ENCODE measurements around the gene LARP1. TPM values are rescaled to one million over a fixed set of nuclear protein-coding genes. Genes with fewer than 3 reads are reported as not detected.
"Not testable (repeated sequence)": the region's sequence is repeated elsewhere in the genome, so short reads cannot be mapped to it uniquely, and the experiment has no call there.

LARP1 gene
- total and polyA plus RNA-seq, 4 donors = 15.4 to 142 (median 74.5) TPM

DNA sequence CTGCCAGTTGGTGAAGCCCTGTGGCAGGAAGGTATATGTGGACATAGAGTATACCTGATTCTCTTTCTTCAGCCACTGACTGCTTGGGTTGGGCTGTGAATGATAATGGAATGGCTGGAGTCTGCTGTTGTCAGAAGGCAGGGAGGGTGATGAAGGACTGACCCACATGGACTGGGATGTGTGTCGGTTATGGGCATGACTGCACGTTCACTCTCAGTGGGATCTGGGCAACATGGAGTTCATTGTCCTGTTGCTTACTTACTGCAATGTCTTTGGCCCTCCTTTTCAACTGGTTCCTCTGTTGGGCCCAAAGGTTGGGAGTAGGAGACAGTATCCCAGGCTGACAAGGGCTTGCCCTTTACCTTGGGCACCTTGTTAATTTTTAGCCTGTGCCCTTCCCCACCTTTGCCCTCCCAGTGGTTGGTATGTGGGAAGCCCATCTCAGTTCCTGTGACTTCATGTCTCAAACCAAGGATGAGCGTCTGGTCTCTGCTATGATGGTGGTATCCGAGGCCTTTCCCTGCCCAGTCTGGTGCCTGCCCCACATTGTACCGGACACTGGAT lies 60.6 kb downstream of the LARP1 start:
- peaks cover 2 to 13% of the 10 kb centered on the region in 2 donors for H3K36me3 ChIP-seq (ENCODE audit: control insufficient read depth in 1 of 2, insufficient read depth in 2 of 2, low read length in 1 of 2)
- no peak overlapping the region for H3K27ac ChIP-seq (ENCODE audit: low read depth in 1 of 2, low read length in 2 of 2)
- ATAC-seq (ENCODE audit: low FRiP score) = no peak
- DNase-seq = no peak
- H3K9me3 ChIP-seq (ENCODE audit: control insufficient read depth, low read length) = no peaks in the 10 kb centered on the region
- no peak overlapping the region for H3K4me3 ChIP-seq (ENCODE audit: low read length in 2 of 2)
- H3K27me3 ChIP-seq (ENCODE audit: control insufficient read depth in 1 of 2, insufficient read depth in 2 of 2, low read length in 1 of 2) = no peaks in the 10 kb centered on the region
- intact Hi-C loops (cut with DNase I) = no loop called here
- 72 to 74% methylated on average over 5 of the region's 5 CpGs for WGBS, 2 donors
- H3K4me1 ChIP-seq (ENCODE audit: control insufficient read depth in 1 of 2, insufficient read depth in 2 of 2, low read length in 2 of 2) = no peaks in the 10 kb centered on the region

DNA sequence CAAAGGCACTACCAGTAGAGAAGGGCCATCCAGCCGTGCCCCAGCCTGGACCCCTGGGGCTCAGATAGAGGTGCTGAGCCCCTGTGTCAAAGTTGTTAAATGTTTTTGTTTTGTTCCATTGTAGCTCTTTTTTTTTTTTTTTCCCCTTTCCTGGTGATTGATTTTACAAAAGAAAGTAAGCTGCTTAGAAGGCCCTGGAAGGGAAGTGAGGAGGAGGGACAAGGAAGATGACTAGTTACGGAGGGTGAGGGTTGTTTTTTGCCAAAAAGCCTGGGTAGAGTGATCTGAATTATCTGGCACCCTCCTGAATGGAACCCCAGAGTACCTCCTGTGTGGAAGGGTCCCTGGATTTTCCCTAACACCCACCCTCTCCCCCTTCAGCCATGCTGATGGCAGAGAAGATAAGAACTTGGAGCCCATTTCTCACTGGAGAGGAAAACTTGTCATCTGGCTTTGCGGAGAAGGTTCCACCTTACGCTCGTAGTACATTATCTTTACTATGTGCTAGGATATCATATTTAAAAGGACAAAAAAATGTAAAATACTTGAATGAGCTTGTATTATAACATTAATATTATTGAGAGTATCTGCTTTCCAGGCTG lies 61.8 kb downstream of the LARP1 start:
- no peaks in the 10 kb centered on the region for H3K9me3 ChIP-seq (ENCODE audit: control insufficient read depth, low read length)
- no peak for DNase-seq
- H3K27me3 ChIP-seq (ENCODE audit: control insufficient read depth in 1 of 2, insufficient read depth in 2 of 2, low read length in 1 of 2) = no peaks in the 10 kb centered on the region
- H3K4me1 ChIP-seq (ENCODE audit: control insufficient read depth in 1 of 2, insufficient read depth in 2 of 2, low read length in 2 of 2) = no peaks in the 10 kb centered on the region
- 70 to 76% methylated on average over 5 of the region's 5 CpGs for WGBS, 2 donors
- H3K36me3 ChIP-seq (ENCODE audit: control insufficient read depth in 1 of 2, insufficient read depth in 2 of 2, low read length in 1 of 2) = peaks cover 0 to 12% of the 10 kb centered on the region in 2 donors
- no peak overlapping the region for H3K27ac ChIP-seq (ENCODE audit: low read depth in 1 of 2, low read length in 2 of 2)
- ATAC-seq (ENCODE audit: low FRiP score) = no peak
- H3K4me3 ChIP-seq (ENCODE audit: low read length in 2 of 2) = no peak overlapping the region
- intact Hi-C loops (cut with DNase I) = no loop called here

DNA sequence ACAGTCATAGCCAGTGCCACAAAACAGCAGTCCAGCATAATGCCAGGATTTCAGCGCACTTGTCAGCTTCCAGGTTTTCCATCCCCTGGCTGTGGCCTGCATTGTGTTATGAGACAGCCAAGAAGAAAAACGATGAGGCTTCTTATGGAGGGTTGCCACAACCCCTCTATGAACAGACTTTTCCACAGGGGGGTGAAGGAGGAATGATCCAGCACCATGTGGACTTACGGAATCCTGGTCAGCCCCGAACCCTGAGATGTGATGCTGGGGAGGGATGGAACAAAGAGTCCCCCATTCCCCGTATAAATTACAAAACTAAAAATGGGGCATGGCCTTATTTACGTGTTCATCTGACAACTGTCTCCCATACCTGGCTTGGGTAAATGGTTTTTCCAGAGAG lies 62.6 kb downstream of the LARP1 start:
- H3K36me3 ChIP-seq (ENCODE audit: control insufficient read depth in 1 of 2, insufficient read depth in 2 of 2, low read length in 1 of 2) = peaks cover 0 to 12% of the 10 kb centered on the region in 2 donors
- H3K4me1 ChIP-seq (ENCODE audit: control insufficient read depth in 1 of 2, insufficient read depth in 2 of 2, low read length in 2 of 2) = no peaks in the 10 kb centered on the region
- H3K27me3 ChIP-seq (ENCODE audit: control insufficient read depth in 1 of 2, insufficient read depth in 2 of 2, low read length in 1 of 2) = no peaks in the 10 kb centered on the region
- intact Hi-C loops (cut with DNase I) = no loop called here
- no peak overlapping the region for H3K27ac ChIP-seq (ENCODE audit: low read depth in 1 of 2, low read length in 2 of 2)
- no peak for DNase-seq
- no peak overlapping the region for H3K4me3 ChIP-seq (ENCODE audit: low read length in 2 of 2)
- H3K9me3 ChIP-seq (ENCODE audit: control insufficient read depth, low read length) = no peaks in the 10 kb centered on the region
- ATAC-seq (ENCODE audit: low FRiP score) = no peak
- 75 to 76% methylated on average over 6 of the region's 6 CpGs for WGBS, 2 donors

DNA sequence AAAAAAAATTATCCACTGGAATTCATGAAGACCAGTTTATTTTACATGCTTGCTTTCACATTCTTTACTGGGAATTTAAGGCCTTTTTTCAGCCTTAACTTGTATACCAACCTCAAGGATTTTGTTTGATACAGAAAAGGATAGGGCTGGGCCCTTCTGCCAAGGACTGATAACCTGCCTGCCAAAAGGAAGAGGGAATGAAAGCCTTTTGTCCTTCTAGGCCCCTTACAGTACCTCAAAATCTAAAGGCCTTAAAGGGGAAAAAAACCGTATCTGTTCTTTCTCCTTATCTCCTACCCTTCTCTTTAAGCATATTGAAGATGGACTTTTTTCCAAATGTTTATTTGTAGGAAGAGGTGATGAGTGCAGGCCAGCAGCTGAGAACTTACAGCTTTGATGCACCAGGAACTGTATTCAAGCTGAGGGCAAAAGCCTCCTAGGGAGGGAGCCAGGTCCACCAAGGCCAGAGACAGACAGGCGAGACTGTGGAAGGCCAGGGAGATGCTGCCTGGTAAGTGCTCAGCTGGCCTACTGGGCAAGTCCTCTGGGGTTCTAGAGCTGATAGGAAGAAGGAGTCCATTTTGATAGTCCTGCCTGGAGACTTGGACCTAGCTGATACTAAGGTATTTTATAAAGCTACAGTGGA lies 63.4 kb downstream of the LARP1 start:
- H3K27me3 ChIP-seq (ENCODE audit: control insufficient read depth in 1 of 2, insufficient read depth in 2 of 2, low read length in 1 of 2) = no peaks in the 10 kb centered on the region
- intact Hi-C loops (cut with DNase I) = no loop called here
- peak overlapping the region in 1 of 2 donors; percentile 30 for H3K27ac ChIP-seq (ENCODE audit: low read depth in 1 of 2, low read length in 2 of 2)
- WGBS, 2 donors = 67 to 70% methylated on average over 2 of the region's 2 CpGs
- peaks cover 0 to 12% of the 10 kb centered on the region in 2 donors for H3K36me3 ChIP-seq (ENCODE audit: control insufficient read depth in 1 of 2, insufficient read depth in 2 of 2, low read length in 1 of 2)
- H3K4me3 ChIP-seq (ENCODE audit: low read length in 2 of 2) = no peak overlapping the region
- ATAC-seq (ENCODE audit: low FRiP score) = no peak
- no peaks in the 10 kb centered on the region for H3K4me1 ChIP-seq (ENCODE audit: control insufficient read depth in 1 of 2, insufficient read depth in 2 of 2, low read length in 2 of 2)
- H3K9me3 ChIP-seq (ENCODE audit: control insufficient read depth, low read length) = no peaks in the 10 kb centered on the region
- DNase-seq = no peak

DNA sequence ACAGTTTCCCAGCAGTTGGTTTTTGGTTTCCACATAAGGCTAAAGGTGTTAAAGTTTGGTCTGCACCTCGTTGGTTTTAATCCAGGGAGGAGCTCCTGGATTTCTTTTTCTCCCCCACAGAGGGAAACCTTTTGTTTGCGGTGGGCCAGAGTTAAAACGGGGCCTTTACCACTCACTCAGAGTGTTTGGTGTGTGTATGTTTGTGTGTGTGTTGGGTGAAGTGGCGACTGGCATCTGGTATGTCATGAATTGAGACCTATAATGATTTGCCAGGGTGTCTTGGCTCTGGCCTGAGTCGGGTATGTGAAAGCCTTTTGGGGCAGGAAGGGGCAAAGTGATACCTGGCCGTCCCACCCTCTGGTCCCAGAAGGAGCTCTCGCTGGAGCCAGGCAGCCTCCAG lies 64.4 kb downstream of the LARP1 start:
- Histone ChIP-seq H3K4me1 (ENCODE audit: control insufficient read depth in 1 of 2, insufficient read depth in 2 of 2, low read length in 2 of 2) (no peaks in the 10 kb centered on the region), H3K36me3 (ENCODE audit: control insufficient read depth in 1 of 2, insufficient read depth in 2 of 2, low read length in 1 of 2) (peaks cover 0 to 15% of the 10 kb centered on the region in 2 donors), H3K27ac (ENCODE audit: low read depth in 1 of 2, low read length in 2 of 2) (no peak overlapping the region), H3K27me3 (ENCODE audit: control insufficient read depth in 1 of 2, insufficient read depth in 2 of 2, low read length in 1 of 2) (no peaks in the 10 kb centered on the region), H3K4me3 (ENCODE audit: low read length in 2 of 2) (no peak overlapping the region), H3K9me3 (ENCODE audit: control insufficient read depth, low read length) (no peaks in the 10 kb centered on the region)
- intact Hi-C loops (cut with DNase I) = no loop called here
- DNase-seq (no peak), ATAC-seq (ENCODE audit: low FRiP score) (no peak)
- 63 to 71% methylated on average over 7 of the region's 7 CpGs for WGBS, 2 donors

DNA sequence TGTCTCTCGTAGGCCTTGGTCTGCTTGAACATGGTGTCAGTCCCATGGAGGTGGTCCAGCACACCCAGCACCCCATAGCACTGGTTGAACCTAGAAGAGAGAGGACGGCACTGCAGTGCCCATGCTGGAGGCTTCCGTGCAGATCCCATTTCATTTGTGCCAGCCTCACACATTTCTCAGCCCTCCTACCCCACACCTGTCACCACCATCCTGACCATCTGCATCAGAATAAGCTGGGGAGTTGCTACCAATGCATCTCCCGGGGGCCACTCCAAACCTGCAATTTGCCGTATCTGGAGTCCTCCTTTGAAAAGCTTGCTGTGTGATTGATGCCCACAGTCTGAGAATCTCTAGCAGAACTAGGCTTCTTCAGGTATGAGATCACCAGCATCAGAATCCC lies 65.2 kb downstream of the LARP1 start:
- ATAC-seq (ENCODE audit: low FRiP score) (no peak), DNase-seq (no peak)
- H3K4me3 ChIP-seq (ENCODE audit: low read length in 2 of 2) = no peak overlapping the region
- H3K27me3 ChIP-seq (ENCODE audit: control insufficient read depth in 1 of 2, insufficient read depth in 2 of 2, low read length in 1 of 2) = no peaks in the 10 kb centered on the region
- H3K4me1 ChIP-seq (ENCODE audit: control insufficient read depth in 1 of 2, insufficient read depth in 2 of 2, low read length in 2 of 2) = no peaks in the 10 kb centered on the region
- no peak overlapping the region for H3K27ac ChIP-seq (ENCODE audit: low read depth in 1 of 2, low read length in 2 of 2)
- 84 to 88% methylated on average over 5 of the region's 5 CpGs for WGBS, 2 donors
- intact Hi-C loops (cut with DNase I) = no loop called here
- H3K9me3 ChIP-seq (ENCODE audit: control insufficient read depth, low read length) = no peaks in the 10 kb centered on the region
- peaks cover 0 to 13% of the 10 kb centered on the region in 2 donors for H3K36me3 ChIP-seq (ENCODE audit: control insufficient read depth in 1 of 2, insufficient read depth in 2 of 2, low read length in 1 of 2)

DNA sequence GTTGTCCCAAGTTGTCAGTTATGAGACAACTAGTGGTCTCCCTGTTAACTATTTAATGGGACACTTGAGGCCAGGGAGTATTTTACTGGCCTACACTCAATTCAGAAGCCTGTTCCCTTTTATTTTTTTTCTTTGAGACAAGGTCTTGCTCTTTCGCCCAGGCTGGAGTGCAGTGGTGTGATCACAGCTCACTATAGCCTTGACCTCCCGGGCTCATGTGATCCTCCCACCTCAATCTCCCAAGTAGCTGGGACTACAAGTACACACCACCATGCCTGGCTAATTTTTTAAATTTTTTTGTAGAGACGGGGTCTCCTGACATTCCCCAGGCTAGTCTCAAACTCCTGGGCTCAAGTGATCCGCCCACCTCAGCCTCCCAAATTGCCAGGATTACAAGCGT lies 67.7 kb downstream of the LARP1 start:
- ATAC-seq (ENCODE audit: low FRiP score); H3K4me1 ChIP-seq (ENCODE audit: control insufficient read depth in 1 of 2, insufficient read depth in 2 of 2, low read length in 2 of 2); H3K36me3 ChIP-seq (ENCODE audit: control insufficient read depth in 1 of 2, insufficient read depth in 2 of 2, low read length in 1 of 2); H3K4me3 ChIP-seq (ENCODE audit: low read length in 2 of 2); intact Hi-C loops (cut with DNase I); H3K9me3 ChIP-seq (ENCODE audit: control insufficient read depth, low read length); DNase-seq; H3K27me3 ChIP-seq (ENCODE audit: control insufficient read depth in 1 of 2, insufficient read depth in 2 of 2, low read length in 1 of 2); H3K27ac ChIP-seq (ENCODE audit: low read depth in 1 of 2, low read length in 2 of 2): not testable (repeated sequence)
- 80 to 83% methylated on average over 5 of the region's 5 CpGs for WGBS, 2 donors

DNA sequence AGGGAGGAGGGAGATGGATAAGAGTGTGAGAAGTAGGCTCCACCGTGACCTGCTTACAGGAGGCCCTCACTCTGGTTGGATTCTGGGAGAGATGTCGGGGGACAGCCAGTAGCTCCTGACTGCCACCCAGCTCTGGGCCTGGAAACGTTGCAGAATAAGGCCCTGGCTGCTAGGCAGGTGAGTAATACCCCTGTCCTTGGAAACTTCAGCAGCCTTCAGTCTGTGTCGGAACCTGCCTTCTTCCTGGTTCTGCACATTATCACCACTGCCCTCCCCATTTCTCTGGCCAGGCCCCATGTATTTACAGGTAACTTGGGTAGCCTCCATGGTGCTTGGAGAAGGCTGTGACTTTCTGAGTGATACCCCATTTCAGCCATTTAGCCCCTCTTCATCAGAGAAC lies 68.4 kb downstream of the LARP1 start:
- Histone ChIP-seq H3K9me3 (ENCODE audit: control insufficient read depth, low read length) (no peaks in the 10 kb centered on the region), H3K27me3 (ENCODE audit: control insufficient read depth in 1 of 2, insufficient read depth in 2 of 2, low read length in 1 of 2) (no peaks in the 10 kb centered on the region), H3K27ac (ENCODE audit: low read depth in 1 of 2, low read length in 2 of 2) (no peak overlapping the region), H3K4me3 (ENCODE audit: low read length in 2 of 2) (no peak overlapping the region), H3K36me3 (ENCODE audit: control insufficient read depth in 1 of 2, insufficient read depth in 2 of 2, low read length in 1 of 2) (peaks cover 0 to 6% of the 10 kb centered on the region in 2 donors), H3K4me1 (ENCODE audit: control insufficient read depth in 1 of 2, insufficient read depth in 2 of 2, low read length in 2 of 2) (no peaks in the 10 kb centered on the region)
- WGBS, 2 donors = 77 to 79% methylated on average over 4 of the region's 4 CpGs
- intact Hi-C loops (cut with DNase I) = no loop called here
- ATAC-seq (ENCODE audit: low FRiP score) = no peak
- DNase-seq = no peak

DNA sequence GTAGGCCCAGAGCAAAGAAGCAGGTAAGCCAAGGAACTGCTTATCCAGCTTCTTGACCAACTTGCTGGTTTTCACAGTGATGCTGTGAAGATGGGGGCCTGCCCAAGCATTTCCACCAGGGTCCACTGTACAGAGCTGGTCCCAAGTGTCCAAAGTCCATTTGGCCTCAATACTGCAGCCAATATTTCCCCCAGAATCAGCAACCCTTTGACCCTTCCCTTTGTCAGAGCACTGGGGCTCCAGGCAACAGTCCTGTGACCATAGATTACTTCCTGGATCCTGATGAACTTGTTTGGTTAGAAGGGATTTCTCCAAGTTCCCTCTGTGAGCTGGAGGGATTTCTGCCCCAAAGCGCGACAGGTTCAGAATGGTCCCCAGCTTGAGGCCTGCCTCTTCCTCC lies 68.9 kb downstream of the LARP1 start:
- Histone ChIP-seq H3K27me3 (ENCODE audit: control insufficient read depth in 1 of 2, insufficient read depth in 2 of 2, low read length in 1 of 2) (no peaks in the 10 kb centered on the region), H3K36me3 (ENCODE audit: control insufficient read depth in 1 of 2, insufficient read depth in 2 of 2, low read length in 1 of 2) (peaks cover 0 to 6% of the 10 kb centered on the region in 2 donors), H3K9me3 (ENCODE audit: control insufficient read depth, low read length) (no peaks in the 10 kb centered on the region), H3K27ac (ENCODE audit: low read depth in 1 of 2, low read length in 2 of 2) (no peak overlapping the region), H3K4me3 (ENCODE audit: low read length in 2 of 2) (no peak overlapping the region), H3K4me1 (ENCODE audit: control insufficient read depth in 1 of 2, insufficient read depth in 2 of 2, low read length in 2 of 2) (no peaks in the 10 kb centered on the region)
- no peak for ATAC-seq (ENCODE audit: low FRiP score)
- intact Hi-C loops (cut with DNase I) = no loop called here
- WGBS, 2 donors = 94 to 97% methylated on average over 2 of the region's 2 CpGs
- no peak for DNase-seq
